Measurements from ENCODE around the gene SEMA5A.

GRCh38 chr5:9182899-9183695 lies 362.8 kb downstream of the SEMA5A start:
- no peak for TF ChIP-seq POLR2A (IDR thresholded peaks at IDR 0.05)
- no peak for TF ChIP-seq CTCF (IDR thresholded peaks at IDR 0.05)

Data from breast epithelium (tissue), 3 donors.